DMS 273 treated with DMSO at 0.1 percent for 48 hours (cell line): ENCODE measurements around the gene RPLP1.

Source experiments
- DNase-seq: peaks from one replicate; lab custom pipeline; 2025; lab: John Stamatoyannopoulos, UW

The RPLP1 gene

GRCh38 chr15:69498282-69498681 lies 45.7 kb downstream of the RPLP1 start:
- no peak for DNase-seq

- no peak for DNase-seq
These were observed 46.4 kb downstream of the RPLP1 start for GRCh38 chr15:69498987-69499386.

DNA sequence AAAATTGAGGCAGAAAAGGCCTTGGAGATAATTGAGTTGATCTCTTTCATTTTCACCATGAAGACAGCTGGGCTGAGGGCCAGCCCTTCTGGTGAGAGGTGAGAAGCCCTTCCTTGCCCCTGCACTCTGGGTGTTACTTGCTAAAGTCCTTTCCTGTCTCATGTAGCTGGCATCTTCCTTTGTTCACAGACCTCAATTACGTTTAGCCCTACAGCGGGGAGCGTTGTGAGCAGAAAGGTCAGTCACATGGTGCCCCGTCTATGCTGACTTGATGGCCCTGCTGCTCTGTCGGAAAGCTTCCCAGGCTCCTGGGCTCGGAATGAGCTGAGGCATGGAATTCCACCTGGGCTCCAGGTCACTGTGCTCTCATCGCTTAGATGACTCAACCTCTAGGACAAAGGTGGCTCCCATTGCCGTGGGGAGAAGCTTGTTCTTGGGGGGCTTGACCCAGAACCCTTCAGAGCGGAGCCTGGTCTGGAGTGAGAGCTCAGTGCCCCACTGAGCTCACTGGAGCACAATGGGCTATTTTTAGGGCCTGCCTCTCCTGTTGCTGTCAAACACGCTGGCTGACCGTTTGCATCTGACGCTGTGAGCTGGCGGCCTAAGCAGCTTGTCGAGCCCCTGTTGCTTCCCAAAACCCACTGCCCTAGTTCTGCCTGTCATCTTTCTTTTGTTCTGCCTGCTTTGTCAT lies 47.0 kb downstream of the RPLP1 start:
- no peak for DNase-seq

- no peak for DNase-seq
These were observed 47.7 kb downstream of the RPLP1 start for GRCh38 chr15:69500339-69500738.

GRCh38 chr15:69501456-69501855 lies 48.8 kb downstream of the RPLP1 start:
- no peak for DNase-seq

DNA sequence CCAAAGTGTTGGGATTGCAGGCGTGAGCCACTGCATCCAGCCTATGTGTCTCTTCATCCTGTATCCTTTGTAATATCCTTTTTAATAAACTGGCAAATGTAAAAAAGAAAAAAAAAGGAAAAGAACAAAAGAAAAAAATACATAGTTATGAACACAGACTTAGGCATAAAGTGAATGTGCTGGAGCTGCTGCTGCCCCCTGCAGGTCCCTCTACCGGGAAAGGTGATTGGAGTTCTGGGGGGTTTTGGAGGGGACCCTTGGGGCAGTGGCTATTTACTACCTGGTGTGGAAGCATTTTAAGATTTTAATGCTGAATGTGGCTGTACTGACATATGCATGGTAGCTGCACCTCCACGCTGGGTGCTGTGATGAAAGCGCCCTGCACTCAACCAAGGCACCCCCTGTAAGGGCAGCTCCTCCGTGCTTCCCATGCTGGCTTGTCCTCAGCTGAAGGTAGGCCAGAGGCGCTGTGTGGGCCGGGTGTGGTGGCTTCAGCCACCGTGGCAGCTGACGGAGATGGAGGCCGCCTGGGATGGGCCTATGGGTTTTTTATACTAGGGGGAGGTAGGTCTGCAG lies 49.9 kb downstream of the RPLP1 start:
- DNase-seq: no peak

DNA sequence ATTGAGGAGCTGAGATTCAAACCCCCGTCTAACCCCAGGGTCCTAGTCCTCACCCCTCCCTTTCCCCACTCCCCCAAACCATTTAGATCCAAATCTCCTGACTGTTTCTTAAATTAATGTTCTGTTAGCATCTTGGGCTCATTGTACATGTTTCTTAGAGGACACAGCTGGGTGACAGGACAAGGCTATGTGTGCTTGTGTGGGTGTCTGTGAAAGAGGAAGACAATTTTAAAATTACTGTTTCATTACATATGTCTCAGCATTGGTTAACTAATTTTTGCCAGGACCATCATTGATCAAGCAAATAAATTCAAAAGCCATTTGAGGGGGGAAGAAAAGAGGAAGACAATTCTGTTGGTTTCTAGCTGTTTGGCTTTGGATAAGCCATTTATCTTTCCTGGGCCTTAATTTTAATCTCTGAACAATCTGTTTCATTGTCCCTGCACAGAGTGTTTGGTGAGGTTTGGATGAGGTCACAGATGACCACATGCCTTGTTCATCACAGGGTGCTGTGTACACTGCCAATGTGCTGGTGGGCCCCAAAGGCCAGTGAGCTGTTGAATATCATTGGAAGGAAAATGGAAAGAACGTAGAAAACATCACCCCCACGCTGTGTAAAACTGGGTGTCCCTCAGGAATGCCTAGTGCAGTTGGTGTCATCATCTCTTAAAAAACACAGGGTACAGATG lies 51.9 kb downstream of the RPLP1 start:
- no peak for DNase-seq
